HG02852 (cell line): ENCODE measurements around the gene CFAP77.

ENCODE experiments used
- ATAC-seq: cut with Tn5 transposase; IDR thresholded peaks from one replicate; pipeline ENCODE4 v1.9.1; 2021; ENCODE audit warnings: mild to moderate bottlenecking, moderate library complexity; ENCODE audit not compliant: unreplicated experiment

Gene CFAP77

GRCh38 chr9:132407196-132407595 is 2.8 kb upstream of the CFAP77 start:
- no peak for ATAC-seq

- no peak for ATAC-seq
Measured at GRCh38 chr9:132408521-132408920, 1.5 kb upstream of the CFAP77 start.

- ATAC-seq = no peak
Measured at GRCh38 chr9:132410642-132411041, 631 bp downstream of the CFAP77 start.

GRCh38 chr9:132411091-132411508 is 1.1 kb downstream of the CFAP77 start:
- ATAC-seq = no peak

DNA sequence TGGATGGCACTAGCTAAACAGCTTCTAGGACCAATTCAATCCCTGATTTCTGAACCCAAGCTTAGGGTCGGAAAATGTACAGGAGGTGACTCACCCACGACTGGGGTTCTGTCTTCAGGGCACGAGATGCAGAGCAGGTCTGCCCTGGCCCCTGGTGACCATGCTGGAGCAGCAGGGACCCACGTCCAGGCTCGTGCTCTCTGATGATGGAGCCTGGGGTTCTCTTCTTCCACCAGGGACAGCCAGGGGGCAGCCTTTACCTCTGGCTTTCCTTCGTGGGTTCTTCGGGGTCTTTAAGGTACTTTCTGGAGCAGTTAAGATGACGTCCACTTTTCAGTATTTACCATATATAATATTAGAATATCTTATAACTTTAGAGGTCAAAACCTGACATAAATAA is 2.1 kb downstream of the CFAP77 start:
- no peak for ATAC-seq

- ATAC-seq = no peak
Measured at GRCh38 chr9:132413926-132414325, 3.9 kb downstream of the CFAP77 start.

- ATAC-seq = no peak
Measured at GRCh38 chr9:132414731-132415130, 4.7 kb downstream of the CFAP77 start.

GRCh38 chr9:132415181-132415580 is 5.2 kb downstream of the CFAP77 start:
- no peak for ATAC-seq

GRCh38 chr9:132418726-132419363 is 8.8 kb downstream of the CFAP77 start:
- no peak for ATAC-seq

DNA sequence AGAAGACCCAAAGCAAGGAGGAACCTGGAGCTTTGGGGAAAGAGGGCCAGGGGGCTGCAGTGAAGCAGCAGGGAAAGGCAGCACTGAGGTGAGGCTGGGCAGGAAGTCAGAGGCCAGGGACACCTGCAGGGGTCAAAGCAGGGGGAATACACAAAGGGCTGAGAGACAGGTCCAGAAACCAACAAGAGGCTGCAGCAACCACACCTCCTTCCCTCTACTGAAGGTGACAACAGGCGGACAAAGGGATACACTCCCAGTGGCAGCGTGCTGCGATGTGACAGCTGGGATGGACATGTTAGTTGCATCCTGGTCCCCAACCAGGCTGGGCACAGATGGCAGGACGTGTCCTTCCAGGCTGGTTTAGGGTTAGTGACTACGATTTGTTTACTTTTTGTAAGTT is 12.6 kb downstream of the CFAP77 start:
- ATAC-seq = no peak

DNA sequence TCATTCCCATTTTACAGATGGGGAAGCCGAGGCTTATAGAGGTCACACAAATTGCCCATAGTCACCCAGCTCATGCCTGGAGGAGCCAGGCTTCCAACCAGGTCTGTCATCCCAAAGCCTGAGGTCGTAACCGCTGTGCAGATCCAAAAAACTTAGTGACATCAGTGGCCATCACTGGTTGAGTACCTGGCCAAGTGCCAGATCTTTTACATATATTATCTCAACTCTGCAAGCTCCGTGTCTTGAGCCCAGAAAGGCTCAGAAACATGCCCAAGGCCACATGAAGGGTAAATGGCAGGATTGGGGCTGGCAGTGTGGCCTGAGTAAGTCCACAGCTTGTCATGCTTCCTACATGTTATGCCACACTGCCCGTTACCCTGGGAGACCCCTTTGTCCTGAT is 13.5 kb downstream of the CFAP77 start:
- no peak for ATAC-seq

- no peak for ATAC-seq
Measured at GRCh38 chr9:132424857-132425674, 15.1 kb downstream of the CFAP77 start.

GRCh38 chr9:132425675-132426062 is 15.7 kb downstream of the CFAP77 start:
- no peak for ATAC-seq

DNA sequence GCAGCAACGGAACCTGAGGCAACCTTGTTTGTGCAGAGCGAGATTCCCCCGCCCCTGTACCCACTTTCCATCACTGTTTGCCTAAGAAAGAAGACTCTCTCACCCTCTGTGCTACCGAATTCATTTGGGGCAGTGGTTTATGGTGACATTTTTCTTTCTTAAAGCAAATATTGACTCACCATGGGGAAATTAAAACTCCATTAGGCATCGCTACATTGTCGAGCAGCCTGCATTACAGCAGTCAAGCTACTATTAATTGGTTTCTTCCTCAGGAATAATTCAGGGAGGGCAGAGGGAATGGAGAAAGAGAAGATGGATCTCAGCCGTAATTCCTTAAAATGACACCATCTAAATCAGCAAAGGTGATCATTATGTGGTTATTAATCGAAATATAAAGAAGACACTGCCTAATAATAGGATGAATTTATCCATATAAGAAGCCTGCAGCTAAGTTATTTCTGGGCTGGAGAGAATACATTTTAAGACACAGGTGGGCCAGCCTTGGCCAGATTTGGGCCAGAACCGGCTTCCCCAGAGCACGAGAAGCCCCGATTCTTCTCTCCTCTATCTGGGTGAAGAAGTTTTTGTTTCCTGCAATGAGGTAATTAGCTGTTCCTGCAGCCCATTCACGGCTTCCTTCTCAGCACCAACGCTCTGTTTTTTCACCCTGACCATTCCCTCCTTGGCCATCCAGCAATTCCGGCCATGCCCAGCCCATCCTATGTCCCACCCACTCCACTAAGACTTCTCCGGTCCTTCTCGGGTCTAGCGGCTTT is 16.8 kb downstream of the CFAP77 start:
- no peak for ATAC-seq

GRCh38 chr9:132430998-132431397 is 21.0 kb downstream of the CFAP77 start:
- no peak for ATAC-seq

GRCh38 chr9:132434881-132435280 is 24.9 kb downstream of the CFAP77 start:
- no peak for ATAC-seq

DNA sequence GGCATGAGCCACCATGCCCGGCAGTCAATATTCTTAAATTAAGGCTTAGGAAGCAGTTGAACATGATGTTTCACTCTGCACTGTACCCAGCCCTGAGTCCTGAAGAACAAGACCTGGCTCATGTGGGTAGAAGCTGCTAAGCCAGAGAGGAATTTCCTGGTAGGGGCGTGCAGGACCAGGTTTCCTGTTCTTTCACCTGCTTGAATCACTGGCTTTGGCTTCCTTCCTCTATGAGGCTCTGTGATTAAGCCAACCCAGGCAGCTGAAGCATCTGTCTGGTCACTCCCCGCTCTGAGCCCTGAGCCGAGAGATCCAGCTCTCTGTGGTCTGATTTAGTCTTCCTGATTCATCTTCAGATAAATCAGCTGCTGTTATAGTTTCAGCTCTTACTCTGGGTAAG is 29.1 kb downstream of the CFAP77 start:
- ATAC-seq = no peak

GRCh38 chr9:132440735-132441134 is 30.7 kb downstream of the CFAP77 start:
- no peak for ATAC-seq

DNA sequence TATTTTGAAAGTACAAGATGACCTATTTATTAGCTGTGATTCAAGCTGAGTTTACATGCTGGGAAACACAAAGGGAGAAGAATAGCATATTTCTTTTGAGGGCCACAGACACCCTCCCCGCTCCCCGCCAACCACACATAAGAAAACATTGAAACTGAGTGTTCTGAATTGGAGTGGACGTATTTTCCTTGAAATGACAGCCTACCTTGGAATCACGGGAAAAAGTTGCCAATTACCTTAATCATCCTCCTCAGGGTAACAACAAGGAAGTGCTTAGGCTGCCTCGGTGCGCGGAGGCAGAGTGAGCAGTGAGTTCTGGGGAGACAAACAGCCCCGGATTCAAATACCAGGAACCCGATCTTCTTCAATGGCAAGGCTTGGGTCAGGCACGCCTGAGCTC is 31.4 kb downstream of the CFAP77 start:
- ATAC-seq = no peak

DNA sequence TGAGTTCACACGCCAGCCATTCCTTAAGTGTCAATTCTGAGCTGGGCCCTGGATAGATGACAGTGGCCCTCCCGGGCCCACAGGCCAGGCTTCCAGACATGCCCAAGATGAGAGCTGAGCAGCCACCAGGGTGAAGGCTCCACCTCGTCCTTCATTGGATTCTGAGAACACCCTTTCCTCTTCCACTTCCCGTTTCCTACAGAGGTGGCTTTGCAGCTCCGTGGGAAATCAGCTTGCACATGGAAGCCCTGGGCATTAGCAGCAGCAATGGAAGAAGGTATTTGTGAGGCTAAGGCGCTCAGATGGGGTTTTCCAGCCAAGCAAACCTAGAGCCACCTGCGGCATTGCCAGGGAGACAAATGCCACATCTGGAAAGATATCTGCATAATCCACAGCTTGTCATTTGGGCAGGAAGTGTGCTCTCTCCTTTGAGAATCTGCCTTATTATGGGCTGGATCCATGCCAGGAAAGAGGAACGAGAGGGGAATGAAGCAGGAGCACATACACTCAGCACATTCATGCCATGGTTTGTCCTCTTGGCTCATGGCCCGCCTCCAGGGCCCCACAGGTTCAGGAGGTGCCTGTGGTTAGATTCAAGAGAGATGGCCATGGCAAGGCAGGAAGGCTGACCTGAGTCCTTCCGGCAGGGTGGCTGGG is 34.1 kb downstream of the CFAP77 start:
- no peak for ATAC-seq

- ATAC-seq = no peak
Measured at GRCh38 chr9:132446887-132447286, 36.9 kb downstream of the CFAP77 start.
